Kidney (tissue), 14 donors: Measurements from ENCODE around the gene ADGRL1. TPM values are rescaled to one million over a fixed set of nuclear protein-coding genes. Genes with fewer than 3 reads are reported as not detected.

Experiments
- DNase-seq, 5 donors: peaks; one replicate each; pipeline ENCODE4 v3.0.0-alpha.2; 2013 to 2020
- FAIRE-seq: peaks from 2 replicates; lab custom pipeline; 2012; peaks lifted over from hg19 to GRCh38; lab: Jason Lieb, UNC
- H3K27ac ChIP-seq, 2 donors: one replicate each; pipeline ENCODE4 v1.7.0; 2013; ENCODE audit warnings: low read depth in 2 of 2, low read length in 2 of 2, inconsistent platforms in 1 of 2
- H3K27me3 ChIP-seq: one replicate; pipeline ENCODE4 v1.7.1; 2013; ENCODE audit warnings: low read length, inconsistent platforms; ENCODE audit not compliant: control insufficient read depth, insufficient read depth
- H3K36me3 ChIP-seq, 3 donors: one replicate each; pipeline versions ENCODE4 v1.7.0 to v1.7.1; 2013; ENCODE audit warnings: low read length in 3 of 3, control low read depth in 1 of 3, inconsistent platforms in 1 of 3; ENCODE audit not compliant: insufficient read depth in 3 of 3, control insufficient read depth in 2 of 3
- H3K4me1 ChIP-seq, 3 donors: one replicate each; pipeline versions ENCODE4 v1.7.0 to v1.7.1; 2013; ENCODE audit warnings: low read length in 3 of 3, inconsistent platforms in 1 of 3, low read depth in 1 of 3; ENCODE audit not compliant: control insufficient read depth in 2 of 3, insufficient read depth in 2 of 3
- H3K4me3 ChIP-seq, 3 donors: one replicate each; pipeline versions ENCODE4 v1.7.0 to v1.8.1; 2013; ENCODE audit warnings: low read length in 3 of 3, control low read depth in 1 of 3, inconsistent platforms in 1 of 3
- H3K9ac ChIP-seq, 3 donors: one replicate each; pipeline versions ENCODE4 v1.7.0 to v1.7.1; 2013; ENCODE audit warnings: low read length in 3 of 3, control low read depth in 1 of 3, inconsistent platforms in 1 of 3
- H3K9me3 ChIP-seq, 3 donors: one replicate each; pipeline versions ENCODE4 v1.7.0 to v1.7.1; 2013; ENCODE audit warnings: low read length in 3 of 3, control low read depth in 1 of 3, inconsistent platforms in 1 of 3; ENCODE audit not compliant: control insufficient read depth in 2 of 3, insufficient read depth in 1 of 3
- intact Hi-C: fragments of 100-400 bp; cut with DNase I; formaldehyde crosslinking; loops from one replicate; pipeline ENCODE4 v1.11.1; 2022
- polyA plus RNA-seq: library from polyadenylated mRNA; stranded (reverse); fragments of 350-450 nt; fragmentation: Illumina TruSeq; extraction: RNeasy Lipid Tissue Mini Kit (QIAGEN cat#74804); gene quantifications from one replicate; pipeline ENCODE4 v1.2.3, GENCODE V29; 2014; ENCODE audit warnings: low read depth, low replicate concordance; ENCODE audit not compliant: insufficient read depth
- total RNA-seq: library from RNA; stranded (reverse); fragmentation: NEBNext Ultra II Directional; extraction: Animal tissue kit (Norgen Biotek cat#: 25700); gene quantifications from one replicate; pipeline ENCODE4 v1.2.1, GENCODE V29; 2021
- TF ChIP-seq, protein P1 (sequence below): IDR thresholded peaks from 3 replicates; pipeline ENCODE4 v1.5.1; 2012; ENCODE audit warnings: mild to moderate bottlenecking, moderate library complexity, borderline replicate concordance; ENCODE audit not compliant: insufficient read depth; ENCODE audit errors: extremely low read depth
- donor health status: control.
- donor health status: control.
- donor health status: control.
- donor health status: control.
- donor health status: control.
- donor health status: DM: yes; HTN: yes; CAD: no.
- donor health status: Normal renal cell carcinoma (clear cell type).

Gene ADGRL1
- total and polyA plus RNA-seq, 2 donors from 2014 or later = 6.3 to 30.2 TPM

DNA sequence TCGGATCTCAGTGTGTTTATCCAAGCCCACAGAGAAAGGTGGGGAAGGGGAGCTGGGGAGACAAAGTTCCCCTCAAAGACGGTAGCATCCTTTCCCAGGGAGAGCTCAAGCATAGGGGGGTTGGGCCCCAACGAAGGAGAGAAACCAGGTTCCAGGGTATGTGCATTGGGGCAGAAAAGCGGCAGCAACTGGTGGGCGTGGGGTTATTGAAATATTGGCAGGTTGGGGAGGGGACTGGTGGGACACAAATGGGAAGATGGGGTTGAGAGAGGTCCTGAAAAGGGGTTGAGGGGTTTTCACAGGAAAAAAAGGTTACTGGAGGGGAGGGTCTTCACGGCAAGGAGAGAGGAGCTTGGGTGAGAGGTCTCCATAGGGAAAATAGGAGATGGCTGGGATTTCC is 70.6 kb downstream of the ADGRL1 start:
- FAIRE-seq (no peak), DNase-seq (no peak)
- intact Hi-C loops = no loop called here
- Histone ChIP-seq H3K9me3 (no peaks in the 10 kb centered on the region), H3K4me1 (peaks cover 0 to 6% (median 0%) of the 10 kb centered on the region in 3 donors), H3K27me3 (no peaks in the 10 kb centered on the region), H3K27ac (no peak overlapping the region), H3K4me3 (peak overlapping the region in 1 of 3 donors; percentile 11), H3K9ac (no peak overlapping the region), H3K36me3 (no peaks in the 10 kb centered on the region)
- TF ChIP-seq, protein P1, sequence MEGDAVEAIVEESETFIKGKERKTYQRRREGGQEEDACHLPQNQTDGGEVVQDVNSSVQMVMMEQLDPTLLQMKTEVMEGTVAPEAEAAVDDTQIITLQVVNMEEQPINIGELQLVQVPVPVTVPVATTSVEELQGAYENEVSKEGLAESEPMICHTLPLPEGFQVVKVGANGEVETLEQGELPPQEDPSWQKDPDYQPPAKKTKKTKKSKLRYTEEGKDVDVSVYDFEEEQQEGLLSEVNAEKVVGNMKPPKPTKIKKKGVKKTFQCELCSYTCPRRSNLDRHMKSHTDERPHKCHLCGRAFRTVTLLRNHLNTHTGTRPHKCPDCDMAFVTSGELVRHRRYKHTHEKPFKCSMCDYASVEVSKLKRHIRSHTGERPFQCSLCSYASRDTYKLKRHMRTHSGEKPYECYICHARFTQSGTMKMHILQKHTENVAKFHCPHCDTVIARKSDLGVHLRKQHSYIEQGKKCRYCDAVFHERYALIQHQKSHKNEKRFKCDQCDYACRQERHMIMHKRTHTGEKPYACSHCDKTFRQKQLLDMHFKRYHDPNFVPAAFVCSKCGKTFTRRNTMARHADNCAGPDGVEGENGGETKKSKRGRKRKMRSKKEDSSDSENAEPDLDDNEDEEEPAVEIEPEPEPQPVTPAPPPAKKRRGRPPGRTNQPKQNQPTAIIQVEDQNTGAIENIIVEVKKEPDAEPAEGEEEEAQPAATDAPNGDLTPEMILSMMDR = no peak

DNA sequence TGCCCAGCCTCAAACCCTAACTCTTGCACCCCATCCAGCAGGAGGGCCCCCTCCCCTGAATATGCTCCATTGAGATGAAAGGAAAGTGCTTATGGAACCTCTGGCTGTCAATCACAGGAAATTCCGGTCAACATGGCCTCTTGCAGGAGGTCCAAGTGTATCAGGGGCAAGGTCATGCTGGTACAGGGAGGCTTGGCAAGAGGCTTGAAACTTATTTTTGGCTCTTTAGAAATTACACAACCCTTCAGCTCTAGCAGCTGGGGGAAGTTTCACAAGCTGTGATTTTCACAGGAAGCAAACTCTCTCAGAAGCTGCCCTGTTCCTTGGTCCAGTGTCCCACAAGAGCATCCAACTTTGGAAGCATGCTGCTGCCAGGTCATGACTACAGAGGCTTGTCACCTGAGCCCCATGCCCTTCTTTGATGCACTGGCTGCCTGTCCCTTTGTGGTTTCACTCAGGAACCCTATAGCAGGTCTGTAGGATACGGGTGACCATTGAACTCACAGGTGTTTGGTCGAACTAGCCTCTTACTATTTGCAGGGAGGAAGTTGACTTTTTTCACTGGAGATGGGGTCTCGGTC is 78.0 kb downstream of the ADGRL1 start:
- Histone ChIP-seq H3K36me3 (no peaks in the 10 kb centered on the region), H3K9ac (no peak overlapping the region), H3K4me1 (peaks cover 0 to 5% (median 0%) of the 10 kb centered on the region in 3 donors), H3K27me3 (no peaks in the 10 kb centered on the region), H3K9me3 (no peaks in the 10 kb centered on the region), H3K4me3 (no peak overlapping the region), H3K27ac (no peak overlapping the region)
- TF ChIP-seq, protein P1 = no peak
- DNase-seq = no peak
- FAIRE-seq = no peak
- intact Hi-C loops = no loop called here

DNA sequence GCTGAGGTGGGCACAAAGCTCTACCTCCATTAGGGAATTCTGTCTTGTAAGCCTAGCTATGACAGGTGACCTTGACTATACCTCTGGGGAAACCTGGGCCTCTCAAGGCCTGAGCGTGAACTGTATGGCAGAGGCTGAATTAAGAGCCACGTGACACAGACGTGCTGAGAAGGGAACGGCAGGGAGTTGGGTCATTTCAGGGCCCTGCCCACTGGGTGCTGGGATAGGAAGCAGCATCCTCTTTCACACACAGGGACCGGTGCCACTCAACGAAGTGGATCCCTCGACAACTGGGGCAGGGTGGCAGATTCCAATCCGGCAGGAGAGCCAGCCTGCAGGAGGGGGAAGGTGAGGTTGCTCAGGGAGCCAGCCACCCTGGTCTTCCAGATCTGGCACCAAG is 78.8 kb downstream of the ADGRL1 start:
- no peaks in the 10 kb centered on the region for H3K27me3 ChIP-seq
- no peaks in the 10 kb centered on the region for H3K9me3 ChIP-seq
- H3K4me1 ChIP-seq = peaks cover 0 to 5% (median 0%) of the 10 kb centered on the region in 3 donors
- H3K36me3 ChIP-seq = no peaks in the 10 kb centered on the region
- intact Hi-C loops = no loop called here
- H3K27ac ChIP-seq = no peak overlapping the region
- TF ChIP-seq, protein P1 = no peak
- FAIRE-seq (no peak), DNase-seq (no peak)
- H3K4me3 ChIP-seq = no peak overlapping the region
- no peak overlapping the region for H3K9ac ChIP-seq

DNA sequence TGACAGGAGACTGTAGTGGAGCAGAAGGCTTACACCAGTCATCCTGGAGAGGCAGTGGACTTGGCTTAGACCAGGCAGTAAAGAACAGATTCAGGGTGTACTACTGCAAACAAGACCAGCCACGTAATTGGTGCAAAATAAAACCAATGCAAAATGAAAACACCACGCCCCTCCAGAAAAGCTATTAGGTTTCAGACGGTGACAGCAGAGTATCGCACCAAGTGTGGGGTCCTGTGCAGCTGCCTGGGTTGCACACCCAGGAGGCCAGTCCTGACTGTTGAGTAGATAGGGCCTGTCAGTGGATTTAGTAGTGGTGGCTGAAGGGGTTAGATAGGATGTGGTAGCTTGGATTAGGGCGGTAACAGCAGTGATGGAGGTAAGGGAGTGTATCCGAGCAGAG is 83.0 kb downstream of the ADGRL1 start:
- peaks cover 0 to 18% (median 17%) of the 10 kb centered on the region in 3 donors for H3K4me1 ChIP-seq
- H3K9me3 ChIP-seq = no peaks in the 10 kb centered on the region
- H3K36me3 ChIP-seq = no peaks in the 10 kb centered on the region
- no peak overlapping the region for H3K4me3 ChIP-seq
- no peak for DNase-seq
- H3K27me3 ChIP-seq = no peaks in the 10 kb centered on the region
- FAIRE-seq = no peak
- no peak overlapping the region for H3K9ac ChIP-seq
- intact Hi-C loops = no loop called here
- no peak overlapping the region for H3K27ac ChIP-seq
- TF ChIP-seq, protein P1 = no peak
